HepG2 (cell line): ENCODE measurements around the gene PIK3R5. TPM values are rescaled to one million over a fixed set of nuclear protein-coding genes. Genes with fewer than 3 reads are reported as not detected.

Experiments used
- ATAC-seq: fragments of 200-7000 bp; cut with Tn5 transposase; 3 replicates; pipeline ENCODE4 v1.9.1; 2020; ENCODE audit warnings: mild to moderate bottlenecking, moderate library complexity
- BruUV-seq: library from RNA; stranded (reverse); fragments of 400-500 nt; replicated peaks from 2 replicates; lab custom pipeline; 2021; lab: Mats Ljungman, UMichigan
- CTCF ChIA-PET: fragments of 300-600 bp; formaldehyde crosslinking; extraction: SDS; loops from one replicate; lab custom pipeline; 2021; ENCODE audit warnings: low total read pairs, inconsistent platforms, low intra/inter-chr PET ratio; lab: Yijun Ruan, JAX
- POLR2A ChIA-PET: fragments of 350-600 bp; sonication (Branson Sonifier 250); formaldehyde crosslinking; loops from one replicate; lab custom pipeline; 2020; ENCODE audit warnings: antibody characterized with exemption, inconsistent platforms; lab: Yijun Ruan, JAX
- DNase-seq: peaks from one replicate; pipeline ENCODE4 v3.0.0-alpha.2; 2015; ENCODE audit warnings: low spot score
- FAIRE-seq: peaks from 3 replicates; lab custom pipeline; 2011; peaks lifted over from hg19 to GRCh38; lab: Jason Lieb, UNC
- H2AFZ ChIP-seq: one replicate; pipeline ENCODE4 v1.6.1; 2011; ENCODE audit warnings: low read length, inconsistent platforms
- H3K27ac ChIP-seq: fragments of 300-600 bp; 3 replicates; pipeline ENCODE4 v1.8.0; 2011; ENCODE audit warnings: mixed run types, mild to moderate bottlenecking, mixed read lengths, low read length, inconsistent platforms; ENCODE audit not compliant: insufficient read depth; ENCODE audit errors: extremely low read length
- H3K27me3 ChIP-seq, 2 experiments: fragments of 200-600 bp in 1 of 2; 2 replicates in 1 of 2; 3 replicates in 1 of 2; pipeline versions ENCODE4 v1.6.0 to v1.8.0; 2011; ENCODE audit warnings: low read length in 2 of 2, mild to moderate bottlenecking in 2 of 2, moderate library complexity in 2 of 2, inconsistent platforms in 1 of 2; ENCODE audit not compliant: insufficient read depth in 2 of 2, control insufficient read depth in 1 of 2
- H3K36me3 ChIP-seq, 2 experiments: fragments of 200-600 bp in 1 of 2; replicated peaks in 1 of 2; 2 replicates in 1 of 2; 3 replicates in 1 of 2; pipeline versions ENCODE4 v1.5.1 to v1.8.0; 2011; ENCODE audit warnings: low read length in 2 of 2, inconsistent platforms in 1 of 2; ENCODE audit not compliant: insufficient read depth in 2 of 2, control insufficient read depth in 1 of 2
- H3K4me1 ChIP-seq: 2 replicates; pipeline ENCODE4 v1.5.1; 2012; ENCODE audit warnings: low read length, inconsistent platforms; ENCODE audit not compliant: insufficient read depth
- H3K4me2 ChIP-seq: 2 replicates; pipeline ENCODE4 v1.6.0; 2011; ENCODE audit warnings: low read depth, low read length, inconsistent platforms
- H3K4me3 ChIP-seq, 3 experiments: fragments of 200-600 bp in 1 of 3; sonication (generic), shearing (Covaris generic) in 1 of 3; replicated peaks in 1 of 3; 2 replicates each; pipeline ENCODE4 v1.5.1; 2011 to 2016; ENCODE audit warnings: low read length in 3 of 3, inconsistent platforms in 2 of 3, low read depth in 2 of 3, mild to moderate bottlenecking in 2 of 3, control low read depth in 1 of 3, mixed read lengths in 1 of 3; ENCODE audit not compliant: insufficient read depth in 1 of 3
- H3K79me2 ChIP-seq: one replicate; pipeline ENCODE4 v1.6.1; 2011; ENCODE audit warnings: low read length, inconsistent platforms; ENCODE audit not compliant: insufficient read depth
- H3K9ac ChIP-seq: 2 replicates; pipeline ENCODE4 v1.6.0; 2011; ENCODE audit warnings: mild to moderate bottlenecking, low read depth, low read length, inconsistent platforms; ENCODE audit not compliant: insufficient read depth
- H3K9me3 ChIP-seq: 2 replicates; pipeline ENCODE4 v1.5.1; 2012; ENCODE audit warnings: mild to moderate bottlenecking, low read length
- H4K20me1 ChIP-seq: 2 replicates; pipeline ENCODE4 v1.6.0; 2011; ENCODE audit warnings: inconsistent platforms, mild to moderate bottlenecking, low read length, moderate library complexity; ENCODE audit not compliant: insufficient read depth
- JDP2 ChIP-seq: sonication (generic); formaldehyde crosslinking; IDR thresholded peaks from 2 replicates; pipeline ENCODE4 v1.8.1; 2022; ENCODE audit warnings: missing genetic modification reagents, borderline replicate concordance
- SETDB1 ChIP-seq: sonication (generic); formaldehyde crosslinking; IDR thresholded peaks from 2 replicates; pipeline ENCODE4 v1.5.1; 2020; ENCODE audit warnings: missing genetic modification reagents, mild to moderate bottlenecking, borderline replicate concordance
- ZNF224 ChIP-seq: sonication (generic); formaldehyde crosslinking; IDR thresholded peaks from 2 replicates; pipeline ENCODE4 v1.5.0; 2020; ENCODE audit warnings: mild to moderate bottlenecking, missing genetic modification reagents
- ZNF660 ChIP-seq: sonication (generic); formaldehyde crosslinking; IDR thresholded peaks from 2 replicates; pipeline ENCODE4 v1.5.1; 2020; ENCODE audit warnings: mild to moderate bottlenecking, low read depth, missing genetic modification reagents, borderline replicate concordance
- ZNF777 ChIP-seq: sonication (generic); formaldehyde crosslinking; IDR thresholded peaks from 2 replicates; pipeline ENCODE4 v1.4.0; 2020; ENCODE audit warnings: missing genetic modification reagents
- ZSCAN29 ChIP-seq: sonication (generic); formaldehyde crosslinking; conservative IDR thresholded peaks from 2 replicates; pipeline ENCODE4 v1.4.0; 2020; ENCODE audit warnings: mild to moderate bottlenecking, missing genetic modification reagents
- in situ Hi-C: cut with HindIII; loops from 2 replicates; pipeline ENCODE4 v1.10.0; 2017; ENCODE audit warnings: low pct_unique_long_range_greater_than_20kb; ENCODE audit not compliant: extremely low pct_ligation_motif_present
- intact Hi-C: fragments of 100-400 bp; cut with micrococcal nuclease; formaldehyde crosslinking; loops from one replicate; pipeline ENCODE4 v1.10.0; 2022; ENCODE audit not compliant: unreplicated experiment
- polyA plus RNA-seq, 8 experiments: library from polyadenylated mRNA; depleted of rRNA in 3 of 8; stranded (reverse) in 7 of 8; unstranded in 1 of 8; fragments of >200 nt; fragmentation: Illumina TruSeq in 4 of 8; extraction: Trizol in 4 of 8; gene quantifications; 2 replicates each; pipeline versions ENCODE4 v1.2.1 to v1.2.3, GENCODE V29; 2011 to 2016; ENCODE audit warnings: low read depth in 4 of 8, missing spikeins in 1 of 8, mixed read lengths in 1 of 8; ENCODE audit not compliant: insufficient read depth in 1 of 8
- total RNA-seq, 5 experiments: library from RNA; depleted of rRNA; stranded (reverse); fragments of >200 nt; fragmentation: Illumina TruSeq; extraction: Trizol; gene quantifications; 2 replicates each; pipeline ENCODE4 v1.2.3, GENCODE V29; 2016; ENCODE audit warnings: low read depth in 1 of 5
- TF ChIP-seq, protein P1 (sequence below): sonication (generic); formaldehyde crosslinking; conservative IDR thresholded peaks from 2 replicates; pipeline ENCODE4 v1.4.0; 2020; ENCODE audit warnings: missing genetic modification reagents
- TF ChIP-seq, protein P2 (sequence below): sonication (generic); formaldehyde crosslinking; IDR thresholded peaks from 2 replicates; pipeline ENCODE4 v1.9.0; 2021; ENCODE audit warnings: mild to moderate bottlenecking, missing genetic modification reagents

PIK3R5 gene
- total and polyA plus RNA-seq, 2 of the 13 experiments (the other 11 are each of a cell fraction or from before 2014, with no cell fraction given): not detected

DNA sequence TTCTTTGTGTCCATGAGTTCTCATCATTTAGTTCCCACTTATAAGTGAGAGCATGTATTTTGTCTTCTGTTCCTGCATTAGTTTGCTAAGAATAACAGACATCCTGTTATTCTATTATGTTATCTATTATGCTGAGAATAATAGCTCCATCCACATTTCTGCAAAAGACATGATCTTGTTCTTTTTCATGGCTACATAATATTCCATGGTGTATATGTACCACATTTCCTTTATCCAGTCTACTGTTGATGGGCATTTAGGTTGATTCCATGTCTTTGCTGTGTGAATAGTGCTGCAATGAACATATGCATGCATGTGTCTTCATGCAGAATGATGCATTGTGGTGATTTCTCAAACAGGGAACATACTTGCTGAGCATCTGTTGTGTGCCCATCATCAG, 21.4 kb downstream of the PIK3R5 start:
- in situ Hi-C loops: no loop called here
- intact Hi-C loops: no loop called here
- H3K4me3 ChIP-seq: no peak overlapping the region
- no peak overlapping the region for H3K27ac ChIP-seq
- no peaks in the 10 kb centered on the region for H3K79me2 ChIP-seq
- CTCF ChIA-PET: no interaction called here
- H3K9me3 ChIP-seq: no peaks in the 10 kb centered on the region
- no peak for DNase-seq
- no peak overlapping the region for H2AFZ ChIP-seq
- H3K9ac ChIP-seq: no peak overlapping the region
- peaks cover 2 to 35% of the 10 kb centered on the region in 2 experiments; a peak in 4 of 5 replicates for H3K27me3 ChIP-seq
- no peaks in the 10 kb centered on the region for H3K4me1 ChIP-seq
- no TSS peak for BruUV-seq
- TF ChIP-seq, protein P1, sequence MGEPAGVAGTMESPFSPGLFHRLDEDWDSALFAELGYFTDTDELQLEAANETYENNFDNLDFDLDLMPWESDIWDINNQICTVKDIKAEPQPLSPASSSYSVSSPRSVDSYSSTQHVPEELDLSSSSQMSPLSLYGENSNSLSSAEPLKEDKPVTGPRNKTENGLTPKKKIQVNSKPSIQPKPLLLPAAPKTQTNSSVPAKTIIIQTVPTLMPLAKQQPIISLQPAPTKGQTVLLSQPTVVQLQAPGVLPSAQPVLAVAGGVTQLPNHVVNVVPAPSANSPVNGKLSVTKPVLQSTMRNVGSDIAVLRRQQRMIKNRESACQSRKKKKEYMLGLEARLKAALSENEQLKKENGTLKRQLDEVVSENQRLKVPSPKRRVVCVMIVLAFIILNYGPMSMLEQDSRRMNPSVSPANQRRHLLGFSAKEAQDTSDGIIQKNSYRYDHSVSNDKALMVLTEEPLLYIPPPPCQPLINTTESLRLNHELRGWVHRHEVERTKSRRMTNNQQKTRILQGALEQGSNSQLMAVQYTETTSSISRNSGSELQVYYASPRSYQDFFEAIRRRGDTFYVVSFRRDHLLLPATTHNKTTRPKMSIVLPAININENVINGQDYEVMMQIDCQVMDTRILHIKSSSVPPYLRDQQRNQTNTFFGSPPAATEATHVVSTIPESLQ (CRISPR knock-in tag): no peak
- TF ChIP-seq SETDB1 (CRISPR knock-in tag) (no peak), ZNF777 (CRISPR knock-in tag) (no peak), ZNF224 (no peak), ZNF660 (CRISPR knock-in tag) (no peak), ZSCAN29 (no peak), JDP2 (CRISPR knock-in tag) (no peak)
- TF ChIP-seq, protein P2, sequence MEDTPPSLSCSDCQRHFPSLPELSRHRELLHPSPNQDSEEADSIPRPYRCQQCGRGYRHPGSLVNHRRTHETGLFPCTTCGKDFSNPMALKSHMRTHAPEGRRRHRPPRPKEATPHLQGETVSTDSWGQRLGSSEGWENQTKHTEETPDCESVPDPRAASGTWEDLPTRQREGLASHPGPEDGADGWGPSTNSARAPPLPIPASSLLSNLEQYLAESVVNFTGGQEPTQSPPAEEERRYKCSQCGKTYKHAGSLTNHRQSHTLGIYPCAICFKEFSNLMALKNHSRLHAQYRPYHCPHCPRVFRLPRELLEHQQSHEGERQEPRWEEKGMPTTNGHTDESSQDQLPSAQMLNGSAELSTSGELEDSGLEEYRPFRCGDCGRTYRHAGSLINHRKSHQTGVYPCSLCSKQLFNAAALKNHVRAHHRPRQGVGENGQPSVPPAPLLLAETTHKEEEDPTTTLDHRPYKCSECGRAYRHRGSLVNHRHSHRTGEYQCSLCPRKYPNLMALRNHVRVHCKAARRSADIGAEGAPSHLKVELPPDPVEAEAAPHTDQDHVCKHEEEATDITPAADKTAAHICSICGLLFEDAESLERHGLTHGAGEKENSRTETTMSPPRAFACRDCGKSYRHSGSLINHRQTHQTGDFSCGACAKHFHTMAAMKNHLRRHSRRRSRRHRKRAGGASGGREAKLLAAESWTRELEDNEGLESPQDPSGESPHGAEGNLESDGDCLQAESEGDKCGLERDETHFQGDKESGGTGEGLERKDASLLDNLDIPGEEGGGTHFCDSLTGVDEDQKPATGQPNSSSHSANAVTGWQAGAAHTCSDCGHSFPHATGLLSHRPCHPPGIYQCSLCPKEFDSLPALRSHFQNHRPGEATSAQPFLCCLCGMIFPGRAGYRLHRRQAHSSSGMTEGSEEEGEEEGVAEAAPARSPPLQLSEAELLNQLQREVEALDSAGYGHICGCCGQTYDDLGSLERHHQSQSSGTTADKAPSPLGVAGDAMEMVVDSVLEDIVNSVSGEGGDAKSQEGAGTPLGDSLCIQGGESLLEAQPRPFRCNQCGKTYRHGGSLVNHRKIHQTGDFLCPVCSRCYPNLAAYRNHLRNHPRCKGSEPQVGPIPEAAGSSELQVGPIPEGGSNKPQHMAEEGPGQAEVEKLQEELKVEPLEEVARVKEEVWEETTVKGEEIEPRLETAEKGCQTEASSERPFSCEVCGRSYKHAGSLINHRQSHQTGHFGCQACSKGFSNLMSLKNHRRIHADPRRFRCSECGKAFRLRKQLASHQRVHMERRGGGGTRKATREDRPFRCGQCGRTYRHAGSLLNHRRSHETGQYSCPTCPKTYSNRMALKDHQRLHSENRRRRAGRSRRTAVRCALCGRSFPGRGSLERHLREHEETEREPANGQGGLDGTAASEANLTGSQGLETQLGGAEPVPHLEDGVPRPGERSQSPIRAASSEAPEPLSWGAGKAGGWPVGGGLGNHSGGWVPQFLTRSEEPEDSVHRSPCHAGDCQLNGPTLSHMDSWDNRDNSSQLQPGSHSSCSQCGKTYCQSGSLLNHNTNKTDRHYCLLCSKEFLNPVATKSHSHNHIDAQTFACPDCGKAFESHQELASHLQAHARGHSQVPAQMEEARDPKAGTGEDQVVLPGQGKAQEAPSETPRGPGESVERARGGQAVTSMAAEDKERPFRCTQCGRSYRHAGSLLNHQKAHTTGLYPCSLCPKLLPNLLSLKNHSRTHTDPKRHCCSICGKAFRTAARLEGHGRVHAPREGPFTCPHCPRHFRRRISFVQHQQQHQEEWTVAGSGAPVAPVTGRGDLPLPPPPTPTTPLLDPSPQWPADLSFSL (CRISPR knock-in tag): no peak
- POLR2A ChIA-PET: no interaction called here
- ATAC-seq: no peak
- no peaks in the 10 kb centered on the region for H4K20me1 ChIP-seq
- no peak overlapping the region for H3K4me2 ChIP-seq
- H3K36me3 ChIP-seq: no peaks in the 10 kb centered on the region
- FAIRE-seq: no peak
